ENCODE results near the gene CHI3L2.

CHI3L2 gene

DNA sequence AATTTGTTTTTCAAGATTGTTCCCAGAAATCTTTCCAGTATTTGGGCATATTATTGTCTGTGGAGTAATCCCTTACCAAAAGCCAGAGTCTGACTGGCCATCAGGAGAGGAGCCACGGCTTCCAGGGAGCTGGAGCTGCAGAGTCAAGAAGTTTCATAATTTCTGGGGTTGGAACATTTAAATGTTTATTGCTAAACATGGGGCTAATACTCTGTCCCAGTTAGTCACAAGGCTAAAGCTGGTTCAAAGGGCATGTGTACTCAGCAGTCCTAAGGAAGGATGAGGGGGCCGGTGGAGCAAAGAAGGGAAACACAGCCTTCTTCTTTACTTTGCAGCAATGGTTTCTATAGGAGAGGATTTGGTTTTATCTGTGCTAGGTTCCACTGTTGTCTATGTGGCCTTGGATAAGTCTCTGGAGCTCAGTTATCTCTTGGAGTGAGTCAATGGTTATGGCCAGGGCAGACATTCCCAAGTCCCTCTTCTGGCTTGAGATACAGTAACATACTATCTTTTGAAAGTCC is 36.5 kb upstream of the CHI3L2 start:
- Histone ChIP-seq H3K27me3 (ENCODE audit: insufficient read depth, low read depth, severe bottlenecking) (no peaks in the 10 kb centered on the region), H3K9me3 (ENCODE audit: severe bottlenecking) (no peaks in the 10 kb centered on the region), H3K36me3 (no peaks in the 10 kb centered on the region; the same call in 1 of the 2 replicates), H3K27ac (no peak overlapping the region), H3K4me3 (ENCODE audit: low read depth, low read length) (no peak overlapping the region)
- DNase-seq, result no peak
- TF ChIP-seq, protein P1, sequence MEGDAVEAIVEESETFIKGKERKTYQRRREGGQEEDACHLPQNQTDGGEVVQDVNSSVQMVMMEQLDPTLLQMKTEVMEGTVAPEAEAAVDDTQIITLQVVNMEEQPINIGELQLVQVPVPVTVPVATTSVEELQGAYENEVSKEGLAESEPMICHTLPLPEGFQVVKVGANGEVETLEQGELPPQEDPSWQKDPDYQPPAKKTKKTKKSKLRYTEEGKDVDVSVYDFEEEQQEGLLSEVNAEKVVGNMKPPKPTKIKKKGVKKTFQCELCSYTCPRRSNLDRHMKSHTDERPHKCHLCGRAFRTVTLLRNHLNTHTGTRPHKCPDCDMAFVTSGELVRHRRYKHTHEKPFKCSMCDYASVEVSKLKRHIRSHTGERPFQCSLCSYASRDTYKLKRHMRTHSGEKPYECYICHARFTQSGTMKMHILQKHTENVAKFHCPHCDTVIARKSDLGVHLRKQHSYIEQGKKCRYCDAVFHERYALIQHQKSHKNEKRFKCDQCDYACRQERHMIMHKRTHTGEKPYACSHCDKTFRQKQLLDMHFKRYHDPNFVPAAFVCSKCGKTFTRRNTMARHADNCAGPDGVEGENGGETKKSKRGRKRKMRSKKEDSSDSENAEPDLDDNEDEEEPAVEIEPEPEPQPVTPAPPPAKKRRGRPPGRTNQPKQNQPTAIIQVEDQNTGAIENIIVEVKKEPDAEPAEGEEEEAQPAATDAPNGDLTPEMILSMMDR (IDR thresholded peaks at IDR 0.05; ENCODE audit: low read depth, low read length), result no peak

DNA sequence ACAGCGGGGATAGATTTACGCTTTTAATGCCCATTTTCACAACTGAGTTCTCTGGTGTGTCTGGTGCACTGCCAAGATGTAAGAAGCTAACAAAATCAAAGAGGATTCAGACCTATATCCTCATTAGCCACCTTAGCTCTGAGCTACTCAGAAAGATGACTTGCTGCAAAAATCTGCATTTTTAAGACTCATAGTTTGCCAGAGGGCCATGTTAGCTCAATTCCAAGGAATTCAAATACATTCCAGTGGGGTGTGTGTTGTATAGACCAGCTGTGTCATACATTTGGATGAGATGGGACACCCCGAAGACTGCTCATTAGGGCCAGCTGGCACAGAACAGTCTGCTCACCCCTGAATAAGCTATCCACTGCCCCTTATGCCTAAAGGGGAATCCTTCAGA is 36.0 kb upstream of the CHI3L2 start:
- Histone ChIP-seq H3K27me3 (ENCODE audit: insufficient read depth, low read depth, severe bottlenecking) (no peaks in the 10 kb centered on the region), H3K4me3 (ENCODE audit: low read depth, low read length) (no peak overlapping the region), H3K9me3 (ENCODE audit: severe bottlenecking) (no peaks in the 10 kb centered on the region), H3K36me3 (no peaks in the 10 kb centered on the region; the same call in 1 of the 2 replicates), H3K27ac (no peak overlapping the region)
- TF ChIP-seq, protein P1 (IDR thresholded peaks at IDR 0.05; ENCODE audit: low read depth, low read length), result no peak
- DNase-seq, result no peak

DNA sequence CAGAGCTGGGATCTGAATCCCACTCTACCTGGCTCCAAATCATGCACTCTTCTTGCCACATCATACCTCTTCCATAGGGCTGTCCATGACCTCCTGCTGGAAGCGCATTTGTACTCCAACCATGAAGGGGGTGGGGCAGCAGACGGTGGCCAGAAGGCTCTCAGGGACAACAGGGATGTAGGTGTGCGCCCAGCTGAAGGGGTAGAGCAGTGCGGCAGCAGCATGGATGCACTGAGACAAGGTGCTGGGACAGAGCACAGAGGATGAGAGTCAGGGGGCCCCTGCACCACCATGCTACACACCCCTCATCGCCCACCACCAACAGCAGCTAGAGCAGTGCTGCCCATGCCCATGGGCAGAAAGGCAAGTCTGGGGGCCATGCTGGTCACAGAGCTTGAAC is 35.4 kb upstream of the CHI3L2 start:
- Histone ChIP-seq H3K9me3 (ENCODE audit: severe bottlenecking) (no peaks in the 10 kb centered on the region), H3K27ac (no peak overlapping the region), H3K27me3 (ENCODE audit: insufficient read depth, low read depth, severe bottlenecking) (no peaks in the 10 kb centered on the region), H3K4me3 (ENCODE audit: low read depth, low read length) (no peak overlapping the region), H3K36me3 (no peaks in the 10 kb centered on the region; the same call in 1 of the 2 replicates)
- no peak for DNase-seq
- TF ChIP-seq, protein P1 (IDR thresholded peaks at IDR 0.05; ENCODE audit: low read depth, low read length), result no peak

DNA sequence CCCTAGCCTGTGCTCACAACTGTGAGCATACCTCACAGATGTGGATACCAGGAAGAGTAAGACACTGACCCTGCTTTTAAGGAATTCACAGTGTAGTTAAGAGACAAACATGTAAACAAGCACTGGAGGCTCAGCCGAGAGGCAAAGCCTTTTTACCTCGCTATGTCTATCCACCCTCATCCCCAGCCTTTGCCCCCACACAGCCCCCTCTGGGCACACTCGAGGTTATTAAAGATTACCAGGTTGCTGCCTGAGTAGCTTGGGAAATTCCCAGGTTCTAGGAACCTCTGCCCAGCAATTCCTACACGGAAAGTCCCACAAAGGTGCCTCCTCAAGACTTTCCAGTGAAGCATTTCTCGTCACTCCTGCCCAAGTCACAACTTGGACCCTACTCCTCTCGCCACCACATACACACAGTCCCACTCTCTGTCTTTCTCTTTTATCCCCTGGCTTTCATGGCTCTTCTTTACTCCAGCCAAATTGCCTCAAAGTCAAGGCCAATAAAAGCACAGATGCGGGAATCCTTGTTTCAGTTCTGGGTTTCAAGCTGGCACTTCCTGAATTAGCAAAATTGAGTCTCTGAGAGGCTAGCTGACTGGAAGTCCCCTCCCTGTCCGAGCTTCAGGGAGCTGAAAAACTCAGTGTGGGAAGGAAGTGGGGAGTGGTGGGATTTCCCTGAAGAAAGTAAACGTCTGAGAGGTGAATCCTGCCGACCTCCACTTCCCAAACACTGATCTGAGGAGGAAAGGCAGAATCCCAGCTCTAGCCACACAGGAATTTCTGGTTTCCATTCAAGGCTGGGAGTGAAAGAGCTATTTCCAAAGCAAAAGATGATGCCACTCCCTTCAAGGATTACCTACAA is 34.6 kb upstream of the CHI3L2 start:
- Histone ChIP-seq H3K9me3 (ENCODE audit: severe bottlenecking) (no peaks in the 10 kb centered on the region), H3K27me3 (ENCODE audit: insufficient read depth, low read depth, severe bottlenecking) (no peaks in the 10 kb centered on the region), H3K27ac (no peak overlapping the region), H3K4me3 (ENCODE audit: low read depth, low read length) (no peak overlapping the region), H3K36me3 (no peaks in the 10 kb centered on the region; the same call in 1 of the 2 replicates)
- DNase-seq, result no peak
- TF ChIP-seq, protein P1 (IDR thresholded peaks at IDR 0.05; ENCODE audit: low read depth, low read length), result no peak

DNA sequence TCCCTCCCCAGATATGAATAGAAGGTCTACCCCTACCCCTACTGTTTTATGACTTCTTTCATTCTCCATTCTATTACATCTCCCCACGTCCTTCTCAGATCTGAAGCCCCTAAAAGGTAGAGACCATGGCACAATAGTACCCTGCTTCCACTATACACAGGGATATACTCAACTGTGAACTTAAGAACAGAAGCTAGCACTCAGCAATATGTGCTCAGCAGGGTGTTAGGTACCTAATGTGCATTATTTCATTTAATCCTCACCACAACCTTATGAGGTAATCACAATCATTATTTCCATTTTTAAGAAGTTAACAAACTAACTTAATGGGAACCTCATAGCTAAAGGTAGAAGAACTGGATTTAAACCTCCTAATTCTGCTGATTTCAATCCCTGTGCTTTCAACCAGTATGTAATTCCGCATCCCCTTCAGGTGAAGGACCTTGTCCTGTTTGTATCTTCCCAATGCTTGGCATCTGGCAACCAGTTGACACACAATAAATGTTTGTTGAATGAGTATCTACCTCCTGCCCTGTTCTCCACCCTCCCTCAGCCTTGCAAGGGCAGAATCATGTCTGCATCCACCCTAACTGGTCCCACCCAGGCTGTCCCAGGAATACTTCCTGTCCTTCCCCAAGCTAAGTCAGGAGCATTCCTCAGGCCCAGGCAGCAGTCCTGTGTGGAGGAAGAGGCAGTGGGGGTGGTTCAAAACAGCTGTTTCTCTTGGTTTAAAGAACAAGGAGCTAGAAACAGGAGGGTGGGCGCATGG is 33.6 kb upstream of the CHI3L2 start:
- Histone ChIP-seq H3K9me3 (ENCODE audit: severe bottlenecking) (no peaks in the 10 kb centered on the region), H3K27me3 (ENCODE audit: insufficient read depth, low read depth, severe bottlenecking) (no peaks in the 10 kb centered on the region), H3K36me3 (no peaks in the 10 kb centered on the region), H3K4me3 (ENCODE audit: low read depth, low read length) (no peak overlapping the region), H3K27ac (no peak overlapping the region)
- TF ChIP-seq, protein P1 (IDR thresholded peaks at IDR 0.05; ENCODE audit: low read depth, low read length), result no peak
- DNase-seq, result no peak

All from WERI-Rb-1 (cell line).